ENCODE results near the gene KRT71.

- no peak for TF ChIP-seq CTCF (IDR thresholded peaks at IDR 0.05; ENCODE audit: low read depth, low read length)
- TF ChIP-seq EZH2phosphoT487 (IDR thresholded peaks at IDR 0.05; ENCODE audit: low read depth): no peak
Measured at GRCh38 chr12:52564582-52564981, 11.6 kb upstream of the KRT71 start.

All from OCI-LY3 (cell line).